NCI-H226 (cell line): ENCODE results near the gene USP25.

ENCODE experiments used
- DNase-seq: peaks from one replicate; pipeline ENCODE4 v3.0.0-alpha.2; 2015

Gene USP25

DNA sequence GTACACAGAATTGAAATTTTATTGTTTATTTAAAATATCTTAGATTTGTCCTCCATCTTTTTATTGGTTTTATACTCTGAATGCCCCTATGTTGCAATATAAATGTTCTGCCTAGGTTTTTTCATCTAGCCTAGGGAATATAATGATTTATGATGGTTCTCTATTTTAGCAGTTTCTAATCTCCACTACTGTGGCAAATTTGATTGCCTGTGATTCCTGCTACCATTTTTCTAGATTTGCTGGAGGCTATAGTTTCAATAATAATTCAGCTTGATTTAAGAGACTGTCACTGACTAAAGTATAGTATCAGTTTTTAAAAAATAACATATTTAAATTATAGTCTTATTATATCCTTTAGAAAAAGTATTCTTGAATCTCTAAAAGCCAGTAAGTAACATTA lies 90.5 kb downstream of the USP25 start:
- DNase-seq: no peak

DNA sequence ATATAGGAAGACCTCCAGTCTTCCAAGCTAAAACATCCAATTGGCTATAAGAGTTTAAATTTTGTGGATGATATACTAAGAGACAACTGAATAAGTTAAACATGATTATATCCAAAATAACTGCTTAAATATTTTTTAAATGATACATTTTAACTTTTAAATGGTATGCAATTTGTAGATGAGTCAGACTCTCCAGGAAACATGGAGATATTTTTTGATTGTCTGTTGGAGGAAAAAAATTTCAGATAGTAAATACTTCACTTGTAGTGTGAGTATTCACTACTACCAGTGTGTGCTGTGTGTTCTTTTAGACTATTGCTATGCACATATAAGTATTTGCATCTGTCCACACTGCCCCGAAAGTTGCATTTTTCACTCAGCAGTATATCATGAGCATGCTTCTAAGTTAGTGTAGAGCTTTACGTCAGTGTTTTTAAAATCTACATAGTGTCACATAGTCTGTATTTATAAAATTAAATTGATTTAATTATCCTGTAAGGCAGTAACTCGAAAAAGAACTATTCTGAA lies 91.1 kb downstream of the USP25 start:
- DNase-seq: no peak

DNA sequence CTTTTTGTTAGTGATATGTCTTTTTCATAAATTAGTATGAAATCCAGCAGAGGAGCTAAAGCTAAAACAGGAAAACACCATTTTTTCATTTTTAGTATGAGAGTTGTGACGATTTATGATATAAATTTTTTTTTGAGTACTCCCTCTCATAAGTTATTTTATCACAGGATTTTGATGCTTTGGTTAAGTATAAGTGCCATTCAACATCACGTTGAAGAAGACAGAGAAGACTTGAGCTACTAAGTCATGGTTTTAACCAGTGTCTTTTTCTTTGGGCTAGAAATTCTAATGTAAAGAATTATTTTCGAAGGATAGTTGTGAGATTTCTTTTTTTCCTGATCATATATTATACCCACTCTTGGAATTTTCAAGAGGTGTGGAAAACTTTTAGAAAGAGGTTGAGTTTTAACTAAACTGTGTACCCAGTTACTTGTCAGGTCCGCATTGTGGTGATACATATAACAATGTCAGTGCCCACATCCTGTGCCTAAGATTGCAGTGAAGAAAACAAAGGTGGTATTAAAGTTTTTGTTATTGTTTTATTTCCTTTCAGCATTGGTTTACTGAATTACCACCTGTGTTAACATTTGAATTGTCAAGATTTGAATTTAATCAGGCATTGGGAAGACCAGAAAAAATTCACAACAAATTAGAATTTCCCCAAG lies 93.8 kb downstream of the USP25 start:
- DNase-seq: no peak

DNA sequence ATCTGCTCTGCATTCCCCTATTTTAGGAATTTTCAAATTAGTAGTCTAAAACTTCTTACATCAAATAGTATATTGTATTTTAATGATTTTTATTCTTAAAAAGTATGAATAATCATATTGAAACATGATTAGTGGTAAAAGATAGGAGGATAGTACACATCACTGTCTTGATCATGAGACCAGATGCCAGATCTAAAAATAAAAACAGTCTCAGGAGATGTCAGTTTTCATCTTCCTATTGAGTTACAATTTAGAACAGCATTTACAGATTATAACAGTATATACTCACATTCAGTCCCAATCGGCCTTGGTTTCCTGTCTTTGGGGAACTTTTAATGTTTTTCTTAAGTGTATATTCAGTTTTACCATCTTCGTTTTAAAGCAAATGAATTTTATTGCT lies 95.9 kb downstream of the USP25 start:
- DNase-seq: no peak

DNA sequence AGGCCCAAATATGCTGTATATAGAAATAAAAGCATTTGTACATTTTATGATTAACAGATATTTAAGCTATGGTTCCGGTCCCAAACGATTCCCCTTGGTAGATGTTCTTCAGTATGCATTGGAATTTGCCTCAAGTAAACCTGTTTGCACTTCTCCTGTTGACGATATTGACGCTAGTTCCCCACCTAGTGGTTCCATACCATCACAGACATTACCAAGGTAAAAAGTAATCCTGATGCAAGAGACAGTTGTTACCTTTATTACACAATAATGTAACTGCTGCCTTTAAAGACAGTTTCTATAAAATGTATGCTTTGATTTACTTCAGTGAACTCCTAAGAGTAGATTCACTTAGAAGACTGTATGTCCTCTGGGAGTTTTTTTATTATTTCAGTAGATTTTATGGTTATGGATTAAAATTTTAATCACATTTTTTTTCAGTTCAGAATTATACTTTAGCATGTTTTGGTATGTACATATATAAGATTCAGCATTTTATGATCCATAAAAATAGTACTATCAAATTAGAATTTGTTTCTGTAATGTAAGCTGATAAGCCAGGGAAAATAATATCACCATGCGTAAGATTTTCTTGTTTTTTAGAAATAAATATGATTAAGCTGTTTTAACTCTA lies 96.5 kb downstream of the USP25 start:
- DNase-seq: peak; percentile 35

DNA sequence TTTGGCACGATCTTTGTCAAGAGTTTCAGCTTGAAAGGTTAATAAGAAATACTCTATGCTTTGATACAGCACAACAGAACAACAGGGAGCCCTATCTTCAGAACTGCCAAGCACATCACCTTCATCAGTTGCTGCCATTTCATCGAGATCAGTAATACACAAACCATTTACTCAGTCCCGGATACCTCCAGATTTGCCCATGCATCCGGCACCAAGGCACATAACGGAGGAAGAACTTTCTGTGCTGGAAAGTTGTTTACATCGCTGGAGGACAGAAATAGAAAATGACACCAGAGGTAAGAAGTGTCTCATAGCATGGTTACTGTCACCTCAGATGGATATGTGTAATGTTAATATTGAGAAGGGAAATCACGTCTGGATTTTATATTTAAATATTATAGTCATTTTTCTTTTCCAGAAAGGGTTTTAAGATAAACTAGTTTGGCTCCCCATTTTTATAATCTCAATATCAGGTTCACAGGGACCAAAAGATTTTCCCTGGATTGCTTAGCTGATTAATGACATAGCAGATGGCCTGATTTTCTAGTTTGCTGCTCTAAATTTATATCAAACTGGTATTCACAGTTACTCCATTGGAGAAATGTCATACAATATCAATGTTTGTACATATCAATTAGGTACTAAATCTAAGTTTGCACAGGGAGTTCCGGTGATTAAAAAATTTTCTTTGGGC lies 97.3 kb downstream of the USP25 start:
- DNase-seq: no peak

DNA sequence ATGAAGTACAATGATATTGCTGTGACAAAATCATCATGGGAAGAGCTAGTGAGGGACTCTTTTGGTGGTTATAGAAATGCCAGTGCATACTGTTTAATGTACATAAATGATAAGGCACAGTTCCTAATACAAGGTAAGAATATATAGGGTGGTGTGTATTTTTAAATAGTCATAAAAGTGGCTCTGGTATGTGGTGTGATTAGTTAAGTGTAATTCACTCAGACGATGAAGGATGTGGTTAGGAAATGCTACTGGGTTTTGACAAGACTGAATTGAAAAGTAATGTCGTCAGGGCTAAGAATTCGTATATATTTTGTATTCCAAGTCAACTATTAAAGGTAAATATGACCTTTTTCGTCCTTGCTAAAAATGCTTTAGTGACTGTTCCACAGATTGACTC lies 101.7 kb downstream of the USP25 start:
- DNase-seq: no peak

DNA sequence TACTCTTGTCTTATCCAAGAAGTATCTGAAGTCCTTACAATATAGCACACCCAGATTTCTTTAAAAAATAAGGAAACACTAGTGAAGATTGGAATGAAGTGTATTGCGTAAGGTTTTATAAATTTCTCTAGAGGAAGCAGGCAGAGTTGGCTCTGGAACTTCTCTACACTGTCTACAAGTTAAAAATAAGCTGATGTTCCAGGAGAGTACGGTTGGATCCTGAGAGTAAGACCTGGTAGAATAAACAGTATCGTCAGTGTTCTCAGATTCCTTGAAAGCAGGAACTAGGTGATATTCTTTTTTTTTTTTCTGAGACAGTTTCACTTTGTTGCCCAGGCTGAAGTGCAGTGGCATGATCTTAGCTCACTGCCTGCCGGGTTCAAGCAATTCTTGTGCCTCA lies 107.9 kb downstream of the USP25 start:
- DNase-seq: peak; percentile 8

DNA sequence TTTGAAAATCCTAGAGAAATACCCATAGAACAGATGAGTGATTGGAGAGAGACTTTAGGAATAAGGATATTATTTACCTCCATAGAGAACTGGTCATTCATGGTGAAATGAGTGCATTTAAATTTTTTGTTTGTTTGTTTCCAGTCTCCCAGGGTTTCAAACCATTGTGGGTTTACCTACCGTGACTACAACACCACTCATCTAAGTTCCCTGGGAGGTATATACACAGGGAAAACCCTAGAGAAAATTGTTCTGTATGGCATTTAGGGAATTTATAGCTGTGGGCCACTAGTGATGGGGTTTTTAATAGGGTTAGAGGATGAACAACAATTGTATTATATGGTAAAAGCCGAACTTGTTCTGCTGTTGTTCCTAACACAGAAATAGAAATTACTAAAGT lies 109.2 kb downstream of the USP25 start:
- DNase-seq: no peak

DNA sequence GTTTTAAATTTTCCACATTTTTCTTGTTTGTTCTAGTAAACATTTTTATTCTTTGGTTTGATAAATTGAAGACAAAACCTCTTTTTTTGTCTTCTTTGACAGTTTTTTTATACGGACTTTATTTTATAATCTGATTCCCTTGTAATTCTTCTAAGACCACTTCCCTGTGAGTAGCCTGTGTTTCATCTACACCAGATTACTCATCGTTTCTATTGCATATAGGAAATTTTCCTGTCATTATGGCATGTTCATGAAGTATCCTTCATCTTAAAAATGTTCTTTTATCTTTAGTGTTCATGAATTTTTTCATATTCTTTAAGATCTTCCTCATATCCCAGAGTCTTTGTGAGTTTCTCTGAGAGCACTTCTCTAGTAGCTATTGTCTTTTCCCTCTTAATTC lies 109.8 kb downstream of the USP25 start:
- DNase-seq: no peak

DNA sequence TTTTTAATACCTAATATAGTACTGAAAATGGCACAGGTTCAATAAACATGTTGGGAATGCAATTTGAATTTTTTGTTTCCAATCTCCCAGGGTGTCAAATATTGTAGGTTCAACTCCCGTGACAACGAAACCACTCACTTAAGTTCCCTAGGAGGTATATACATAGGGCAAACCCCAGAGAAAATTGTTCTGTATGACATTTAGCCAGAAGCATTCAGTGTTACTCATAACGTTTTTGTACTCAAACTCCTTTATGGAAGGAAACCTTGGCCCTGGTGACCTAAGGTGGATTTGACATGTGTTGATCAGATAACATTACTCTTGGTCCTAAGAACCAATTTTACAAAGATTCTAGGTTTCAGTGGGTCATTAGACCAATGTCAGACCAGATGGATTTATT lies 110.6 kb downstream of the USP25 start:
- peak; percentile 37 for DNase-seq

DNA sequence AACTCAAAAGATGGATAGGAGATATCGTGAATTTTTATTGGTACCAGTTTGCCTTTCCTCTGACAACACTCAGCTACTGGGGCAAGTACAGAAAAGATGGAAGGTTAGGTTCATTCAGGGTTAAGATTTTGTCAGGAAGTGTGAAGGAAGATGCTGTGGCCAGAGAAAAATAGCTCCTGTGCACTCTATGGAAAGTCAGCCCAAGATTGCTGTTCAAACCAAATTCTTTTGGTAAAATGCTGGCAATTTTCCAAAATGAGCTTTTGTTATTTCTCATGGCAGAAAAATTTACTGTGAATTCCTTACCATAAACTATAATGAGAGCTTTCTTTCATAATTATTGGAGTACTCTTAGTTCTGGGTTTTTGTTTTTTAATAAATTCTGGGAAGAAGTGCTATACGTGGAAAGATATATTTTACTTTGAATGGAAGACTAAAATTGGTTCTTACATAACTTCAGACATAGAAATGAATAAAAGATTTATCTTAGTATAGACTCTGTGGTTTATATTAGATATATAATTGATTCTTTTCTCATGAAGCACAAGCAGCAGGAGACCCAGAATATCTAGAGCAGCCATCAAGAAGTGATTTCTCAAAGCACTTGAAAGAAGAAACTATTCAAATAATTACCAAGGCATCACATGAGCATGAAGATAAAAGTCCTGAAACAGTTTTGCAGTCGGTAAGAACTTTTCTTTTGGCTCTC lies 112.2 kb downstream of the USP25 start:
- peak; percentile 78 for DNase-seq

DNA sequence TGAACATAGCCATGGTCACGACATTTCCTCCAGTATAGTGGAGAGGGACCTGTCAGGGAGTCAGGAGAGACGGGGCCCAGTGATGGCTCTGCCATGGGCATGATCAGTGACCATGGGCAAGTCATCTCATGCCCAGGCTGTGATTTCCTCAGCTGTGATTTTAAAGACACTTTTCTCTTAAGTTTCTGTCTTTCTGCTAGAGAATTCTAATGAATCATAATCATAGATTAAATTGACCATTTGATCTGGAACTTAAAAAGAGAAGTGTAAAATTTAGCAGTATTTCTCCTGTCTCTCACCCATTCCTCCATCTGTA lies 112.7 kb downstream of the USP25 start:
- DNase-seq: no peak

DNA sequence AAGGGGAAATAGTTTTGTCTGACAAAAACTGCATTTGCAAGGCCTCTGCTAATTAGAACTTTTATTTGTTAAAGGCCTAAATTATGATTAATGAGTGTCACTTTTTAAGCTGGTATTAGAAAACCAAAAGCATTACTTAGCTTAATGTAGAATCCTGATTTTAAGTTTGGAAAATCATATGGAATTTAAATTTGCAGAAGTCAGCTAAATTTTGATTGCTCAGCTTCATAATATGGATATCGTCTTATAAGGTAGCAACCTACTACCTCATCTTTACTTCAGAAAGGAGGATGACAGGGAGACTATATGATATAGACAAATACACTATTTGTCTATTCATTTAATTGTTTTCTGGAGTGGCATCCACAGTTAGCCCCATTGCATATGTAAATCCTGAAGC lies 114.0 kb downstream of the USP25 start:
- DNase-seq: no peak

DNA sequence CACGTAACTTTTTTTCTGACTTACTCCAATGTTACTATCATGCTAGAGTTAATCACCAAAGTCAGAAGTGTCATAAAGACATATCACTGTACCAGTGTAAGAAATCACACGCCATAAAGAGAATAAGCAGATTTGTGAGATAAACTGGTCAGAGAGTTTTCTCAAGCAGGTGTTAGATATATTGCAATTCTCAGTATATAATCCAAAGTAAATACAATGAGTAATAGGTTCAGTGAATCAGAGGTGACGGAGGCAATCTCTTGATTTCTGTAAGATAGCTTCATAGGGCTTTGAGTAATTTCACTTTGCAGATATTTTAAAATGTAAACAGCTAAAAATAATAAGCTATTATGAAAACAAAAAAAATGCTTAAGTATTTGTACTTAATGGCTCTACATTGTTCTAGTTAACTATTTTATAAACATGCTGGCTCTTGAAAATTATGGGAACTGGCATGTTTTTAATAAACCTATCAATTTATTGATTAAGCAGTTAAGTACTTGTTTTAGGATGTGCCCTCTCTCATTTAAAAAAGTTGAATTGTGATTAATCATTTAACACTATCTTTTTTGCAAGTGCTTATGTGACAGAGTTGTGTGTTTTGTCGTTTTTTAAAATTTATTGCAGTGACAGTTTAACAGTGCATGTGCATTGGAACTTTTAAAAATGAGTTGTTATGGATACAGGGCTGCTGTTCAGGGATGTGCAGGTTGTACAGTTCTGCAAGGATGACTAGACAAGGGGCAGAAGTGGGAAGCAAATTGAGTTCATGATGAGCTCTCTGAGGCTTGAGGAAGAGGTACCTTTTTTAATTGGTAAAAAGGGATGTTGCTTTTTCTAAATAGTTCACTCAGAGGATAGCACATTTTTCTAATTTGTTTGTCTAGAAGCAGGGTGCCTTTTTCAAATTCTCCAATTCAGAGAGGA lies 119.1 kb downstream of the USP25 start:
- peak; percentile 20 for DNase-seq

DNA sequence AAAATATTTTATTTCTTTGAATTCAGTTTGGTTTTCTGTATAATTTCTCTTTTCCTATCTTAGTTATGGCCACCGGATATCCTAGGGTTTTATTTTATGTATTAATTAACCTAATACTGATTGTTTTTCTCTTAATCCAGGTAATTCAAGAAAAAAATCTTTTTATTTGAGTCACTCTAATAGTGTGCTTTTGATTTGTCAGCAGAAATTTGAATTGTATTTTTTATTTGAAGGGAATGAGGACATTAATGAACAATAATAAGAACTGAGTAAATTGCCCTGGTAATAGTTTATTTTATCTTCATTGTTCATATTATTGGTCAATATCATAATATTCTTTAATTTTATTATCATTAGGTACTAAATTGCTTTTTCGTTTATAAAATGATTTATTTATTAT lies 120.1 kb downstream of the USP25 start:
- no peak for DNase-seq

DNA sequence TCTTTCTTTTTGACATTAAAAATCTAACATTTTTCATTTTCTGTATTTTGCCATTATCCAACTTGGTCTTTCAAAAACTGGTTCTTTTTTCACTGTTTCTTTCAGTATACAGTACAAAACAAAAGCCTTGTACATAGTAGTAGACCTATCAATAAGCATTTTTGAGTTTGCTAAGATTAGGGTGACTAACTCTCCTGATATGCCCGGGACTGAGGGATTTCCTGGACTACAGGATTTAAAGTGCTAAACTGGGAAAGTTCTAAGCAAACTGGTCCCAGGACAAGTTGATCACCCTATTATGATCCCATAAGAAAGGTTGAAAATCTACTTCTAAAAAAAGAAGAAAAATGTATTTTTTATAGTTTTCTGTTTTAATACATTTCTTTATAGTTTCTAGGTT lies 120.9 kb downstream of the USP25 start:
- DNase-seq: peak; percentile 57

DNA sequence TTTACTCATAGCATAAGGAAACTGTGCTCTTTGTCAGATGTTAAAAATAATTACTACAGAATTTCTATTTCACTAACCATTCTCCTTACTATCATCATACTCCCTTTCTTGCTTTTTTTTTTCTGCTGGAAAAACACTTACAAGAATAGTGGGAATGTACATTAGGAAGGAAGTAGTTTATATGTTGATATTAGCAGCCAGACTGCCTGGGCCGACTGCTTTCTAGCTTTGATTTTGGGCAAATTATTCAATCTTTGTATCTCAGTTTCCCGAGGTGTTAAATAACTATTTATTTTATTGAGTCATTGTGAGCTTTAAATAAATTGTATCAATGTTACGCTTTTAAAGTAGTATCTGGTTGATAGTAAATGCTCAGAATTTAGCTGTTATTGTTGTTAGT lies 122.4 kb downstream of the USP25 start:
- no peak for DNase-seq

DNA sequence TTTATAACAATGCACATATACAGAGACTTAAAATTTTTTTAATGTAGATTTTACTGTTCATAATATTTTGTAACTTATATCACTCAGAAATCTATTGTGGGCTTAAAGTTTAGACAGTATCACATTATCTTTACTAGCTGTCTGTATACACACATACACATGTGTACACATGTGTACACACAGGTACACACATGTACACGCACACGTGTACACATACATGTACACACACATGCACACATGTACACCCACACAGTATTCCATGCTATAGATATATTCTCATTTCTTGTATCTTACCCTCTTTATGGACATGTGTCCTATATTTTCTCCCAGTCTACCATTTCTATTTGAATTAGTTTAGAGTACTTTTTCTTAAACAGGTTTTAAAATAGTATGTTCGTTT lies 123.3 kb downstream of the USP25 start:
- no peak for DNase-seq

DNA sequence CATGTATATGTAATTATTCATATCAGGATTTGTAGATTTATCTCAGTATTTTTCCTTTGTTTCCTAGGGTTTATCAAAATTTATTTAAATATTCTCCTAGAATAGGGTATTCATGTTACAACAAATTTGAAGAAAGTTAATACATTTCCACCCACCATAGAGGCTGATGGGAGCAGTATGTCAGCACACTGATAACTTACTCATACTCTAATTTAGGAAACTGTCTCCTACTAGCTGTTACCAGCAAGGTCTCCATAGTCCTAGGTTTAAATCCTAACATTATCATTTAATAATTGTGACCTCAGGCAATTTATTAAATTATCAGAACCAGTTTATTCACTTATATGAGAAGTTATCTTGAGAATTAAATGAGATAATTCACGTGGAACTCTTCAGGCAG lies 127.0 kb downstream of the USP25 start:
- DNase-seq: no peak

DNA sequence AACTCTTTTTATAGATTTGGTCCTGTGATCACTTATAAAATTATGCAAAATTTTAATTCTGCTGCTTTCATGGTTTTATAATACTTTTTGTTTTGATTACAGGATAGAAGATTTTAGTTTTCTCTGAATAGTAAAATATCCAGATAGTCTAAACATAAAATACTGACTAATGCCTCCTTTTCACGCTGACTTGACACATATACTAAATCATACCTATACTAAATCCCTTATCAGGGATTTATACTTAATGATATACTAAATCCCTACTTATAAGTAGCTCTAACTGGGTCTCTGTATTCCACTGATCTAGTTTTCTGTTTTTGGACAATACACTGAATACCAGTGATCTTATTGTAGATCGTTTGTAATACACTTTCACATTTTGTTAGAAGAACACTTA lies 128.0 kb downstream of the USP25 start:
- no peak for DNase-seq

DNA sequence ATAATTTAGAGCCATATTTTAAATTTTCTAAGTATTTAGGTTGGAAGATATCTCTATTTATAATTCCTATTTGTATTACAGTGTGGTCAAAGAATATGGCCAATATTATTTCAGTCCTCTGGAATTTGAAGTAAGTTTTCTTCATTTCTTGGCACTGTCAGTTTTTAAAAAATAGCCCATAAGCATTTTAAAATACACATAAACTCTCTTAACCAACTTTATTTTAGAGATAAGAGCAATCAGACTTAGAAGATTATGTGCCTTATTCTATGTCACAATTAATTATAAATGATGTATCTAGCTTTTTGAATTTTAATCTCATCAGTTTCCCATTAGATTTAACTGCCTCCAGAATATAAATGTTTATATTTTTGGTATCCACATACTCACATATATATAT lies 130.8 kb downstream of the USP25 start:
- no peak for DNase-seq

DNA sequence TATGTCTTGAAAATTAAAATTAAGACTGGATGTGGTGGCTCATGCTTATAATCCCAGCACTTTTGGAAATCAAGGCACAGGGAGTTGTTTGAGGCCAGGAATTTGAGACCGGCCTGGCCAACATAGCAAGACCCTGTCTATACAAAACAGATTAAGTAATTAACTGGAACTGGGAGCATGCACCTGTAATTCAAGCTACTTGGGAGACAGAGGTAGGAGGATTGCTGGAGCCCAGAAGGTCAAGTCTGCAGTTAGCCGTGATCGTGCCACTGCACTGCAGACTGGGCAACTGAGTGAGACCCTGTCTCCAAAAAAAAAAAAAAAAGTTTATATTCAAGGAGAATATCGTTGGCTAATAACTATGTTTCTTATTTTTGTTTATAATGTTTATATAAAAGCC lies 139.2 kb downstream of the USP25 start:
- DNase-seq: no peak
